HepG2 (cell line): ENCODE results near the gene ENTPD5. TPM values are rescaled to one million over a fixed set of nuclear protein-coding genes. Genes with fewer than 3 reads are reported as not detected.

Experiments used
- ATAC-seq: fragments of 200-7000 bp; cut with Tn5 transposase; 3 replicates; pipeline ENCODE4 v1.9.1; 2020; ENCODE audit warnings: mild to moderate bottlenecking, moderate library complexity
- BruUV-seq: library from RNA; stranded (reverse); fragments of 400-500 nt; replicated peaks from 2 replicates; lab custom pipeline; 2021; lab: Mats Ljungman, UMichigan
- CTCF ChIA-PET: fragments of 300-600 bp; formaldehyde crosslinking; extraction: SDS; loops from one replicate; lab custom pipeline; 2021; ENCODE audit warnings: low total read pairs, inconsistent platforms, low intra/inter-chr PET ratio; lab: Yijun Ruan, JAX
- POLR2A ChIA-PET: fragments of 350-600 bp; sonication (Branson Sonifier 250); formaldehyde crosslinking; loops from one replicate; lab custom pipeline; 2020; ENCODE audit warnings: antibody characterized with exemption, inconsistent platforms; lab: Yijun Ruan, JAX
- DNase-seq: peaks from one replicate; pipeline ENCODE4 v3.0.0-alpha.2; 2015; ENCODE audit warnings: low spot score
- FAIRE-seq: peaks from 3 replicates; lab custom pipeline; 2011; peaks lifted over from hg19 to GRCh38; lab: Jason Lieb, UNC
- H2AFZ ChIP-seq: one replicate; pipeline ENCODE4 v1.6.1; 2011; ENCODE audit warnings: low read length, inconsistent platforms
- H3K27ac ChIP-seq: fragments of 300-600 bp; 3 replicates; pipeline ENCODE4 v1.8.0; 2011; ENCODE audit warnings: mixed run types, mild to moderate bottlenecking, mixed read lengths, low read length, inconsistent platforms; ENCODE audit not compliant: insufficient read depth; ENCODE audit errors: extremely low read length
- H3K27me3 ChIP-seq, 2 experiments: fragments of 200-600 bp in 1 of 2; 2 replicates in 1 of 2; 3 replicates in 1 of 2; pipeline versions ENCODE4 v1.6.0 to v1.8.0; 2011; ENCODE audit warnings: low read length in 2 of 2, mild to moderate bottlenecking in 2 of 2, moderate library complexity in 2 of 2, inconsistent platforms in 1 of 2; ENCODE audit not compliant: insufficient read depth in 2 of 2, control insufficient read depth in 1 of 2
- H3K36me3 ChIP-seq, 2 experiments: fragments of 200-600 bp in 1 of 2; replicated peaks in 1 of 2; 2 replicates in 1 of 2; 3 replicates in 1 of 2; pipeline versions ENCODE4 v1.5.1 to v1.8.0; 2011; ENCODE audit warnings: low read length in 2 of 2, inconsistent platforms in 1 of 2; ENCODE audit not compliant: insufficient read depth in 2 of 2, control insufficient read depth in 1 of 2
- H3K4me1 ChIP-seq: 2 replicates; pipeline ENCODE4 v1.5.1; 2012; ENCODE audit warnings: low read length, inconsistent platforms; ENCODE audit not compliant: insufficient read depth
- H3K4me2 ChIP-seq: 2 replicates; pipeline ENCODE4 v1.6.0; 2011; ENCODE audit warnings: low read depth, low read length, inconsistent platforms
- H3K4me3 ChIP-seq, 3 experiments: fragments of 200-600 bp in 1 of 3; sonication (generic), shearing (Covaris generic) in 1 of 3; replicated peaks in 1 of 3; 2 replicates each; pipeline ENCODE4 v1.5.1; 2011 to 2016; ENCODE audit warnings: low read length in 3 of 3, inconsistent platforms in 2 of 3, low read depth in 2 of 3, mild to moderate bottlenecking in 2 of 3, control low read depth in 1 of 3, mixed read lengths in 1 of 3; ENCODE audit not compliant: insufficient read depth in 1 of 3
- H3K79me2 ChIP-seq: one replicate; pipeline ENCODE4 v1.6.1; 2011; ENCODE audit warnings: low read length, inconsistent platforms; ENCODE audit not compliant: insufficient read depth
- H3K9ac ChIP-seq: 2 replicates; pipeline ENCODE4 v1.6.0; 2011; ENCODE audit warnings: mild to moderate bottlenecking, low read depth, low read length, inconsistent platforms; ENCODE audit not compliant: insufficient read depth
- H3K9me3 ChIP-seq: 2 replicates; pipeline ENCODE4 v1.5.1; 2012; ENCODE audit warnings: mild to moderate bottlenecking, low read length
- H4K20me1 ChIP-seq: 2 replicates; pipeline ENCODE4 v1.6.0; 2011; ENCODE audit warnings: inconsistent platforms, mild to moderate bottlenecking, low read length, moderate library complexity; ENCODE audit not compliant: insufficient read depth
- EP300 ChIP-seq, 3 experiments: sonication (generic) in 1 of 3; formaldehyde crosslinking in 1 of 3; IDR thresholded peaks; 2 replicates each; pipeline versions ENCODE4 v1.5.1 to v1.6.1; 2011 to 2020; ENCODE audit warnings: low read depth in 2 of 3, low read length in 2 of 3, borderline replicate concordance in 1 of 3, improper control_type of control experiment in 1 of 3, mild to moderate bottlenecking in 1 of 3, missing genetic modification reagents in 1 of 3, moderate library complexity in 1 of 3
- FOXA3 ChIP-seq: IDR thresholded peaks from 2 replicates; pipeline ENCODE4 v1.6.1; 2016; ENCODE audit warnings: missing genetic modification reagents, missing compliant biosample characterization
- GATAD2A ChIP-seq: IDR thresholded peaks from 2 replicates; pipeline ENCODE4 v1.6.1; 2016
- HOXA3 ChIP-seq: sonication (generic); formaldehyde crosslinking; IDR thresholded peaks from 2 replicates; pipeline ENCODE4 v1.5.0; 2020; ENCODE audit warnings: missing genetic modification reagents
- MXI1 ChIP-seq: IDR thresholded peaks from 3 replicates; pipeline ENCODE4 v1.6.1; 2012; ENCODE audit warnings: low read depth, low read length, inconsistent platforms, borderline replicate concordance
- NR2F2 ChIP-seq: IDR thresholded peaks from 2 replicates; pipeline ENCODE4 v1.6.1; 2012; ENCODE audit warnings: low read depth, inconsistent platforms, borderline replicate concordance
- RXRB ChIP-seq: IDR thresholded peaks from 2 replicates; pipeline ENCODE4 v1.6.1; 2016; ENCODE audit warnings: borderline replicate concordance, missing genetic modification reagents, missing compliant biosample characterization
- SALL1 ChIP-seq: sonication (generic); formaldehyde crosslinking; IDR thresholded peaks from 2 replicates; pipeline ENCODE4 v1.8.0; 2022; ENCODE audit warnings: mild to moderate bottlenecking, missing genetic modification reagents
- SMARCC2 ChIP-seq: fragments of 450-650 bp; IDR thresholded peaks from 2 replicates; pipeline ENCODE4 v1.6.1; 2017; ENCODE audit warnings: antibody characterized with exemption, mild to moderate bottlenecking
- SNAPC4 ChIP-seq: sonication (generic); formaldehyde crosslinking; IDR thresholded peaks from 2 replicates; pipeline ENCODE4 v1.4.0; 2020; ENCODE audit warnings: mild to moderate bottlenecking, missing genetic modification reagents
- TARDBP ChIP-seq: sonication (generic); formaldehyde crosslinking; IDR thresholded peaks from 2 replicates; pipeline ENCODE4 v1.8.0; 2022; ENCODE audit warnings: mild to moderate bottlenecking, missing genetic modification reagents
- TBP ChIP-seq: sonication (generic); formaldehyde crosslinking; IDR thresholded peaks from 2 replicates; pipeline ENCODE4 v1.5.0; 2020; ENCODE audit warnings: missing genetic modification reagents
- ZBTB34 ChIP-seq: sonication (generic); formaldehyde crosslinking; IDR thresholded peaks from 2 replicates; pipeline ENCODE4 v1.8.0; 2022; ENCODE audit warnings: mild to moderate bottlenecking, missing genetic modification reagents
- ZBTB39 ChIP-seq: sonication (generic); formaldehyde crosslinking; IDR thresholded peaks from 2 replicates; pipeline ENCODE4 v1.5.0; 2020; ENCODE audit warnings: missing genetic modification reagents
- ZSCAN30 ChIP-seq: sonication (generic); formaldehyde crosslinking; IDR thresholded peaks from 2 replicates; pipeline ENCODE4 v1.5.0; 2020; ENCODE audit warnings: mild to moderate bottlenecking, missing genetic modification reagents
- WGBS: methylation state at CpG from one replicate; pipeline ENCODE4 v1.1.6; 2017; ENCODE audit warnings: low lambda C conversion rate; 5-methylcytosine and 5-hydroxymethylcytosine counted together
- in situ Hi-C: cut with HindIII; loops from 2 replicates; pipeline ENCODE4 v1.10.0; 2017; ENCODE audit warnings: low pct_unique_long_range_greater_than_20kb; ENCODE audit not compliant: extremely low pct_ligation_motif_present
- intact Hi-C: fragments of 100-400 bp; cut with micrococcal nuclease; formaldehyde crosslinking; loops from one replicate; pipeline ENCODE4 v1.10.0; 2022; ENCODE audit not compliant: unreplicated experiment
- polyA plus RNA-seq, 8 experiments: library from polyadenylated mRNA; depleted of rRNA in 3 of 8; stranded (reverse) in 7 of 8; unstranded in 1 of 8; fragments of >200 nt; fragmentation: Illumina TruSeq in 4 of 8; extraction: Trizol in 4 of 8; gene quantifications; 2 replicates each; pipeline versions ENCODE4 v1.2.1 to v1.2.3, GENCODE V29; 2011 to 2016; ENCODE audit warnings: low read depth in 4 of 8, missing spikeins in 1 of 8, mixed read lengths in 1 of 8; ENCODE audit not compliant: insufficient read depth in 1 of 8
- total RNA-seq, 5 experiments: library from RNA; depleted of rRNA; stranded (reverse); fragments of >200 nt; fragmentation: Illumina TruSeq; extraction: Trizol; gene quantifications; 2 replicates each; pipeline ENCODE4 v1.2.3, GENCODE V29; 2016; ENCODE audit warnings: low read depth in 1 of 5

The ENTPD5 gene
- total and polyA plus RNA-seq, 2 of the 13 experiments (the other 11 are each of a cell fraction or from before 2014, with no cell fraction given), result 33.8 to 43.3 TPM

- no peak for TF ChIP-seq ZBTB39
Observed at GRCh38 chr14:74015176-74015575, 3.9 kb downstream of the ENTPD5 start (continued).

- H3K4me2 ChIP-seq, result peak overlapping the region; percentile 32
- H3K79me2 ChIP-seq, result peaks cover 16% of the 10 kb centered on the region
- H4K20me1 ChIP-seq, result no peaks in the 10 kb centered on the region
- no TSS peak for BruUV-seq
- H3K36me3 ChIP-seq, result peaks cover 5 to 6% of the 10 kb centered on the region in 2 experiments; a peak in 3 of 5 replicates
- POLR2A ChIA-PET, result interaction anchor here (0.6 to 3.2 kb wide), 6 partner anchors 11 to 128 kb away, joined by 4 to 56 read pairs (median 8); partner anchors contain the start of genes COQ6, FAM161B and ZNF410
- H3K4me3 ChIP-seq, result no peak overlapping the region; a peak in 1 of 6 replicates
- WGBS, result 35% methylated on average over 1 of the region's 1 CpG
- FAIRE-seq, result peak; percentile 49
- H3K9ac ChIP-seq, result no peak overlapping the region
- intact Hi-C loops (no loop called here), in situ Hi-C loops (no loop called here)
- peak; percentile 46 for ATAC-seq
- peak overlapping the region; percentile 57 for H3K27ac ChIP-seq
- no peak overlapping the region for H2AFZ ChIP-seq
- no peaks in the 10 kb centered on the region for H3K27me3 ChIP-seq
- H3K4me1 ChIP-seq, result peaks cover 55% of the 10 kb centered on the region
- peak; percentile 63 for DNase-seq
- CTCF ChIA-PET, result no interaction called here
- no peaks in the 10 kb centered on the region for H3K9me3 ChIP-seq
- TF ChIP-seq FOXA3 (CRISPR knock-in tag) (peak; percentile 48; the same call in 1 of the 2 replicates), NR2F2 (peak; percentile 69), SNAPC4 (CRISPR knock-in tag) (no peak), MXI1 (0 out of 3 replicates have a peak, but pooled peaks have one; percentile 7), ZBTB34 (no peak), TBP (no peak), TARDBP (CRISPR knock-in tag) (no peak), HOXA3 (peak; percentile 23; the same call in 1 of the 2 replicates), SMARCC2 (0 out of 2 replicates have a peak, but pooled peaks have one; percentile 11), EP300 (IDR thresholded peaks at IDR 0.05; ENCODE audit: low read depth in 2 of 2, low read length in 2 of 2) (peak in 1 of 2 experiments; percentile 56; a peak in 2 of 4 replicates), EP300 (CRISPR knock-in tag; IDR thresholded peaks at IDR 0.05; ENCODE audit: borderline replicate concordance) (no peak), SALL1 (CRISPR knock-in tag) (peak; percentile 66), ZSCAN30 (CRISPR knock-in tag) (no peak), GATAD2A (CRISPR knock-in tag) (peak; percentile 83), RXRB (CRISPR knock-in tag) (peak; percentile 69)
Observed at GRCh38 chr14:74014299-74014698, 4.8 kb downstream of the ENTPD5 start.
